ENCODE measurements around the gene BLMH.

DNA sequence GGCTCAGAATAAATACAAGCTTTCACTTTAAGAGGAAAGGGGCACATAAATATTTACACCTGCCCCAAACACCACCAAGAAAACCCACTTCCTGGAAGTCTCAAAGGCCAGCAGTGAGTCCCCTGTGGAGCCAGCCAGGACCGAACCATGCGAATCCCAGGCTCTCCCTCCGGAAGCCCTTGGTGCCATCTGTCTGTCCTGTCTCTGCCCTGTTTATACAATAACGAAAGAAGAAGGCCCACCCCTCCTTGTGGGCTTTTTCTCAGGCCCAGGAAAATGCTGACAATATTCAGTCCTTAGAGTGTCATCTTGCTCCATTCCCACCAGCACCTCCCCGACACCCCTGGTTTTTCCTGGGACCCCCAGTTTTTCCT, 52.7 kb downstream of the BLMH start:
- TF ChIP-seq, protein P1, sequence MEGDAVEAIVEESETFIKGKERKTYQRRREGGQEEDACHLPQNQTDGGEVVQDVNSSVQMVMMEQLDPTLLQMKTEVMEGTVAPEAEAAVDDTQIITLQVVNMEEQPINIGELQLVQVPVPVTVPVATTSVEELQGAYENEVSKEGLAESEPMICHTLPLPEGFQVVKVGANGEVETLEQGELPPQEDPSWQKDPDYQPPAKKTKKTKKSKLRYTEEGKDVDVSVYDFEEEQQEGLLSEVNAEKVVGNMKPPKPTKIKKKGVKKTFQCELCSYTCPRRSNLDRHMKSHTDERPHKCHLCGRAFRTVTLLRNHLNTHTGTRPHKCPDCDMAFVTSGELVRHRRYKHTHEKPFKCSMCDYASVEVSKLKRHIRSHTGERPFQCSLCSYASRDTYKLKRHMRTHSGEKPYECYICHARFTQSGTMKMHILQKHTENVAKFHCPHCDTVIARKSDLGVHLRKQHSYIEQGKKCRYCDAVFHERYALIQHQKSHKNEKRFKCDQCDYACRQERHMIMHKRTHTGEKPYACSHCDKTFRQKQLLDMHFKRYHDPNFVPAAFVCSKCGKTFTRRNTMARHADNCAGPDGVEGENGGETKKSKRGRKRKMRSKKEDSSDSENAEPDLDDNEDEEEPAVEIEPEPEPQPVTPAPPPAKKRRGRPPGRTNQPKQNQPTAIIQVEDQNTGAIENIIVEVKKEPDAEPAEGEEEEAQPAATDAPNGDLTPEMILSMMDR (IDR thresholded peaks at IDR 0.05) = no peak
- no peak for TF ChIP-seq EZH2 (IDR thresholded peaks at IDR 0.05; ENCODE audit: borderline replicate concordance, insufficient read depth, low read depth, low read length, poor library complexity, severe bottlenecking)

All from B cell (primary cell).